ENCODE data around the gene PMS2. TPM values are rescaled to one million over a fixed set of nuclear protein-coding genes. Genes with fewer than 3 reads are reported as not detected.
"Not testable (repeated sequence)": the region's sequence is repeated elsewhere in the genome, so short reads cannot be mapped to it uniquely, and the experiment has no call there.

Gene PMS2
- total RNA-seq, 1 donor from 2014 or later = 5.6 TPM

DNA sequence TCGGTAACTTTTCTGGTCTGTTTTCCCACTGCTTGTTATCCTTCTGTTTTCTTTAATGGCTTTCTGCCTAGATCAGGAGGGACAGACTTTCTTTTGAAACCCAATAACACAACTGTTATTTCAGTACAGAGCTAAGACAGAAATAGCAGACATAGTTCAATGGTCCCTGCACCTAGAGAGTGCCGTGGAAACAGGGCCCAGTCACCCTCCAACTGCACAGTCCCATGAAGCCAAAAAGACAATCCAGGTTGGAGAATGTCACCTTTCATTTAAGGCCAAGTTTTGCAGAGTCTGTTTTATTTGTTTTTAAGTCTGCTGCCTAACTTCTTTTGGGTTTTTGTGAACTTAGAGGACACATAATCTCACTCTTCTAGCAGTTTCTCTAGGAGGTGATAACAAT, 2.7 kb upstream of the PMS2 start:
- H3K36me3 ChIP-seq = peaks cover 19% of the 10 kb centered on the region
- peaks cover 82% of the 10 kb centered on the region for H3K4me1 ChIP-seq
- DNase-seq = no peak
- no peaks in the 10 kb centered on the region for H3K9me3 ChIP-seq (replicated peaks)
- peak overlapping the region; percentile 99 for H3K27ac ChIP-seq (replicated peaks)
- intact Hi-C loops (cut with micrococcal nuclease) = no loop called here
- no peaks in the 10 kb centered on the region for H3K27me3 ChIP-seq (ENCODE audit: low read depth)
- TF ChIP-seq, protein P1, sequence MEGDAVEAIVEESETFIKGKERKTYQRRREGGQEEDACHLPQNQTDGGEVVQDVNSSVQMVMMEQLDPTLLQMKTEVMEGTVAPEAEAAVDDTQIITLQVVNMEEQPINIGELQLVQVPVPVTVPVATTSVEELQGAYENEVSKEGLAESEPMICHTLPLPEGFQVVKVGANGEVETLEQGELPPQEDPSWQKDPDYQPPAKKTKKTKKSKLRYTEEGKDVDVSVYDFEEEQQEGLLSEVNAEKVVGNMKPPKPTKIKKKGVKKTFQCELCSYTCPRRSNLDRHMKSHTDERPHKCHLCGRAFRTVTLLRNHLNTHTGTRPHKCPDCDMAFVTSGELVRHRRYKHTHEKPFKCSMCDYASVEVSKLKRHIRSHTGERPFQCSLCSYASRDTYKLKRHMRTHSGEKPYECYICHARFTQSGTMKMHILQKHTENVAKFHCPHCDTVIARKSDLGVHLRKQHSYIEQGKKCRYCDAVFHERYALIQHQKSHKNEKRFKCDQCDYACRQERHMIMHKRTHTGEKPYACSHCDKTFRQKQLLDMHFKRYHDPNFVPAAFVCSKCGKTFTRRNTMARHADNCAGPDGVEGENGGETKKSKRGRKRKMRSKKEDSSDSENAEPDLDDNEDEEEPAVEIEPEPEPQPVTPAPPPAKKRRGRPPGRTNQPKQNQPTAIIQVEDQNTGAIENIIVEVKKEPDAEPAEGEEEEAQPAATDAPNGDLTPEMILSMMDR (IDR thresholded peaks at IDR 0.05; ENCODE audit: borderline replicate concordance) = no peak
- H3K4me3 ChIP-seq = no peak overlapping the region

DNA sequence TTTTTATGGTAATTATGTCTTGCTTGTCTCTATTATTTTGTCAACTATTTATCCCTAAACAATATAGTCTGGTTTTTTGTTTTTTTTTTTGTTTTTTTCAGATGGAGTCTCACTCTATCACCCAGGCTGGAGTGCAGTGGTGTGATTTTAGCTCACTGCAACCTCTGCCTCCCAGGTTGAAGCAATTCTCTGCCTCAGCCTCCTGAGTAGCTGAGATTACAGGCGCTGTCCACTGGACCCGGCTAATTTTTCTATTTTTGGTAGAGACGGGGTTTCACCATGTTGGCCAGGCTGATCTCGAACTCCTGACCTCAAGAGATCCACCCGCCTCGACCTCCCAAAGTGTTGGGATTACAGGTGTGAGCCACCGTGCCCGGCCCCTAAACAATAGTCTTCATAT, 1.5 kb upstream of the PMS2 start:
- H3K27me3 ChIP-seq (ENCODE audit: low read depth); intact Hi-C loops (cut with micrococcal nuclease); H3K9me3 ChIP-seq (replicated peaks); H3K36me3 ChIP-seq; DNase-seq: not testable (repeated sequence)
- peaks cover 71% of the 10 kb centered on the region for H3K4me1 ChIP-seq
- peak overlapping the region; percentile 99 for H3K27ac ChIP-seq (replicated peaks)
- H3K4me3 ChIP-seq = peak overlapping the region; percentile 83

DNA sequence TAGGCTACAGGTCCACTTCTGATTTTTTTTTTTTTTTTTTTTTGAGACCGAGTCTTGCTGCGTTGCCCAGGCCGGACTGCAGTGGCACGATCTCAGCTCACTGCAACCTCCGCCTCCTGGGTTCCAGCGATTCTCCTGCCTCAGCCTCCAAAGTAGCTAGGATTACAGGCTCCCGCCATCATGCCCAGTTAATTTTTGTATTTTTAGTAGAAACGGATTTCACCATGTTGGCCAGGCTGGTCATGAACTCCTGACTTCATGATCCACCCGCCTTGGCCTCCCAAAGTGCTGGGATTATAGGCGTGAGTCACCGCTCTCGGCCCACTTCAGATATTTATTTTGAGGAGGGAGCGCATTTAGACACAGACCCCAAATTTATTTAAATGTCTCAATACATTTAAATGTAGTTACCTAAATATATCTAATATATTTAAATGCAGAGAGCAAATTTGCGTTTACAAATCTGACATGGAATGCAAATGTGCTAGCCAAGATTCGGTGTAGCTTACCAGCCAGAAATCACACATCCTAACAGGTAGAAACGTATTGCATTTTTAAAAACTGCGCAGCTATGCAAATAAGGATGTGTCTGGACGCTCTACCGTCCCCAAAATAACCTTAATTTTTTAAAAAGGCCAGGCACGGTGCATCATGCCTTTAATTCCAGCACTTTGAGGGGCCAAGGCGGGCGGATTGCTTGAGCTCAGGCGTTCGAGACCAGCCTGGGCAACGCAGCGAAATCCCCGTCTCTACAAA, 836 bp downstream of the PMS2 start:
- H3K4me3 ChIP-seq = peak overlapping the region; percentile 83
- H3K27me3 ChIP-seq (ENCODE audit: low read depth); DNase-seq; H3K9me3 ChIP-seq (replicated peaks); intact Hi-C loops (cut with micrococcal nuclease): not testable (repeated sequence)
- H3K27ac ChIP-seq (replicated peaks) = peak overlapping the region; percentile 99
- H3K4me1 ChIP-seq = peaks cover 55% of the 10 kb centered on the region
- peaks cover 16% of the 10 kb centered on the region for H3K36me3 ChIP-seq

DNA sequence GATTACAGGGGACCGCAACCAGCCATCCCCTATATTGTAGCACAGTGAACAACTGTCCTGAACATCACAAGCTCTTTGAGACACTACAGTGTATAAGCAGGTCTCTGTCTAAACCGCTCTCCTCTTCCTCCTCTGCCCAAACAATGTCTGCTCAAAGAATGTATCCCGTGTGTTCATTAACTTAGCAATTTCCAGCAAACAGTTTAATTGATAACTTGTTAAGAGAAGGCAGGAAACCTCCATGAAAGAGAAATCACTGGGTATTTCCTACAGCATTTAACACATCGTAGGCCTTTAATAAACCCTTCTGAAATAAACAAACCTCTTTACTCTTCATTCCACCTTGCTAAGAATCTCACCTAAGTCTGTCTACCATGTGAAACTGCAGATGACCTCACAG, 1.5 kb downstream of the PMS2 start:
- no peaks in the 10 kb centered on the region for H3K27me3 ChIP-seq (ENCODE audit: low read depth)
- H3K4me3 ChIP-seq = no peak overlapping the region
- H3K9me3 ChIP-seq (replicated peaks) = no peaks in the 10 kb centered on the region
- intact Hi-C loops (cut with micrococcal nuclease) = no loop called here
- TF ChIP-seq, protein P1 (IDR thresholded peaks at IDR 0.05; ENCODE audit: borderline replicate concordance) = no peak
- no peak for DNase-seq
- no peak overlapping the region for H3K27ac ChIP-seq (replicated peaks)
- H3K4me1 ChIP-seq = peaks cover 49% of the 10 kb centered on the region
- peaks cover 22% of the 10 kb centered on the region for H3K36me3 ChIP-seq

DNA sequence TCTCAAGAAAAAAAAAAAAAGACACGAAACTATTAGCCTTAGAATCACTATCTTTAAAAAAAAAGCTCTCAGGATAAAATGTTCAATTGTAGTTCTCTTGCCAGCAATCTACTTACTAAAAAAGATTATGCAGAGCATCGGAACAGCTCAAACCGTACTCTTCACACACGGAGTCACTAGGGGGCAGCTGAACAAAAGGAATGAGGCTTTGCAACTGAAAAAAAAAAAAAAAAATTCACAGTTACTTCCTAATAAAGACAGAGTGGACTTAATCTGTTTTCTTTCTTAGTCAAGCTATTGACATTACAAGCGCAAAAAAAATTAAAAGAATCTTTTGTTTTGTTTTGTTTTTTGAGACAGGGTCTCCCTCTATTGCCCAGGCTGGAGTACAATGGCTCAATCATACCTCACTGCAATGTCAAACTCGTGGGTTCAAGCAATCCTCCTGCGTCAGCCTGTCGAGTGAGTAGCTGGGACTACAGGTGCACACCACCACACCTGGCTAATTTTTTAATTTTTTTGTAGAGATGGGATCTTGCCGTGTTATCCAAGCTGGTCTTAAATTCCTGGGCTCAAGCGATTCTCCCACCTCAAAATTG, 11.5 kb downstream of the PMS2 start:
- H3K4me1 ChIP-seq = no peaks in the 10 kb centered on the region
- no peak overlapping the region for H3K4me3 ChIP-seq
- H3K36me3 ChIP-seq = peaks cover 83% of the 10 kb centered on the region
- H3K27me3 ChIP-seq (ENCODE audit: low read depth) = no peaks in the 10 kb centered on the region
- H3K9me3 ChIP-seq (replicated peaks) = no peaks in the 10 kb centered on the region
- TF ChIP-seq, protein P1 (IDR thresholded peaks at IDR 0.05; ENCODE audit: borderline replicate concordance) = peak; percentile 76
- peak overlapping the region; percentile 2 for H3K27ac ChIP-seq (replicated peaks)
- DNase-seq = peak; percentile 20
- intact Hi-C loops (cut with micrococcal nuclease) = no loop called here

DNA sequence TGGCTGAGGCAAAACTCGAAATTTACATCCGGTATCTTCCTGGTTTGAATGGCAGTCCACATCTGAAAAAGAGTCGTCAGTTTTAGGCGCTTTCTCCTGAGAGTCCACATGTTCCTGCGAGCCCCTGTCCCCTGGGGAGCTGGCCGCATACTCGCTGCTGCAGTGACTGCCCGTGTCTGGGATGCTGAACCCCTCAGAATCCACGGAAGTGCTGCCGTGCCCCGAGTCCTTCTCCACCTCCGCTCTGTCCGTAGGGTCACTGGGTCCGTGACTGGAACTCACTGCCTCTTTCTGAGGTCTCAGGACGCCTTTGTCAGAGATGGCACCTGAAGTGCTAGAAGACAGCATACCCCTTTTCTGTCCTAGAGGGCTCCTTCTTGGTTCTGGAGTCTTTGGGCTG, 21.8 kb downstream of the PMS2 start:
- peaks cover 60% of the 10 kb centered on the region for H3K36me3 ChIP-seq

DNA sequence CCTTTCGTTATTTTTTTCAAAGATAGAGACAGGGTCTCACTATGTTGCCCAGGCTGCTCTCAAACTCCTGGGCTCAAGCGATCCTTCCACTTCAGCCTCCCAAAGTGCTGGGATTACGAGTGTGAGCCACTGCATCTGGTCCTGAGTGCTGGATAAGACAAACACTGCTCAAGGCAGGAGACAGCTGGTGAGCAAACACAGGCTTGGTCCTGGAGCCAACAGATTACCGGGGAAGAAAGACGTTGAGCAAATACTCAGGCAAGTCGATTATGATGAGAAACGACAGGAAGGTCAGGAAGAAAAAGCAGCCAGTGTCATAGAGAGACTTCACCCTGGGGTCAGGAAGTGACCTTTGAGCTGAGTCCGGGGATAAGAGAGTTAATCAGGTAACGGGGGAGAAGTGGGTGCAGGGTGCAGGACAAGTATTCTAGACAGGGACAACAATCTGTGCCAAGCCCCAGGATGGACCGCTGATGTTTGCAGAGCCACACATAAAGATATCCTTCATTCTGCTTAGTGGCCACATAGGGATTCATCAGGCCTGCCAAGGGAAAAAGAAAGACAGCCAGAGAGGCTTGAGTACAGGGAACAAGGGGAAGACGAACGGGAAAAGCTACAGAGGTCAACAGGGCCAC, 29.1 kb downstream of the PMS2 start:
- H3K4me3 ChIP-seq; H3K36me3 ChIP-seq; intact Hi-C loops (cut with micrococcal nuclease); DNase-seq; H3K27me3 ChIP-seq (ENCODE audit: low read depth); H3K4me1 ChIP-seq; H3K9me3 ChIP-seq (replicated peaks); H3K27ac ChIP-seq (replicated peaks): not testable (repeated sequence)

More for the DNA sequence above, 21.8 kb downstream of the PMS2 start:
- H3K4me1 ChIP-seq; DNase-seq; intact Hi-C loops (cut with micrococcal nuclease); H3K27ac ChIP-seq (replicated peaks); H3K27me3 ChIP-seq (ENCODE audit: low read depth); H3K4me3 ChIP-seq; H3K9me3 ChIP-seq (replicated peaks): not testable (repeated sequence)

DNA sequence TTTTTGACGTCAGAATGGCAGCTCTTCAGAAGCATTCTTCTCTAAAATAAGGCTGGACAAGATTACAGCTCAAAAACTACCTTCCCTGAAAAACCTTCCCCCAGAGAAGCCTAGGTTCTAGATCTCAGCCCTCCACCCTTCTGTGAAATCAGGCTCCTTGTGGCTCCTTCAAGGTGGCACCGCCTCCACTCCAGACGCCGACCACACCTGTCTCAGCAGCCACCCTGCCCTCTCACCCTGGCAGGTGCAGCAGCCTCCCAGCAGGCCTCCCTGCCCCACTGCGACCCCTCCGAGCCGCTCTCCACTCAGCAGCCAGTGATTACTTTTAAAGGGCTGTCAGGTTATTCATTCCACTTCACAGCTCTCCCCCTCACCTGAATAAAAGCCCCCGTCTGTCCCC, 35.3 kb downstream of the PMS2 start:
- H3K36me3 ChIP-seq; H3K4me1 ChIP-seq; H3K27me3 ChIP-seq (ENCODE audit: low read depth); H3K4me3 ChIP-seq; DNase-seq; H3K27ac ChIP-seq (replicated peaks); intact Hi-C loops (cut with micrococcal nuclease); H3K9me3 ChIP-seq (replicated peaks): not testable (repeated sequence)

DNA sequence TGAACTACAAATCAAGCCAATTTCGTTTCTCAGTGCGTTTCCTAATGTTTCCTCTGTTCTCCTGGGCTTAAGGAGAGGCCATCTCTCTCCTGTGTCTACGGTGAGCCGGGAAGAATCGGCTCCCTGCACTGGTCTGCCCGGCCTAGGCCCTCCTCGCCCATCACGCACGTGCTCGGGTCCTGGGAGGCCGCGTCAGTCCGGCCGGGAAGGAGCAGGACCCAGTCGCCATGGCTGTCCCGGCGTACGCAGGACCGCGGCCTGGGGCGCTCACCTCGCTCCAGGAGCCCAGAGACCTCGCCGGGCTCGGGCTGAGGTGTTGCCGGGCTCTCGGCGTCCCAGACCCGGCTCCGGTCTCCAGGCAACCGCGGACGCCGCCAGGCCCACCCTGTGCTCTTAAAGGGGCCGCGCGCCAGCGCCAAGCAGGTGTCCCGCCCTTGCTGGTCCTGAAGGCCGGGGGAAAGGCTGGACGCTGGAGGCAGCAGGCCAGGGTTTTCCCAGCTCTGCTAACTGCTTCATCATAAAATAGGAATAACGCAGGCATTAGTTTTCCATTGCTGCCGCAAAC, 38.4 kb downstream of the PMS2 start, which contains the start of gene RSPH10B:
Gene RSPH10B, minus strand, starts transcription at position 343 of the 565 bp plus-strand sequence. CDS start 3,573 bp downstream, outside the sequence.
- H3K4me3 ChIP-seq; H3K27ac ChIP-seq (replicated peaks); H3K4me1 ChIP-seq; H3K9me3 ChIP-seq (replicated peaks); H3K36me3 ChIP-seq; intact Hi-C loops (cut with micrococcal nuclease); H3K27me3 ChIP-seq (ENCODE audit: low read depth); DNase-seq: not testable (repeated sequence)

DNA sequence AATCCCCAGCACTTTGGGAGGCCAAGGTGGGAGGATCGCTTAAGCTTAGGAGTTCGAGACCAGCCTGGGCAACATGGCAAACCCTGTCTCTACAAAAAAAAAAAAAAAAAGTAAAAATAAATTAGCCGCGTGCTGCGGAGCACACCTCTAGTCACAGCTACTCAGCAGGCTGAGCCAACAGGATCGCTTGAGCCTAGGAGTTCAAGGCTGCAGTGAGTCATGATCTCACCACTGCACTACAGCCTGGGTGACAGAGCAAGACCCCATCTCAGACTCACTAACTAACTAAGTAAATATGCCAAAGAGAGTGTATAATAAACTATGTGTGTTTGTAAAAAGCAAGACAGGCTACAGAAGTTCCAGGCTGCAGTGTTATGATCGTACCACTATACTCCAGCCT, 45.0 kb downstream of the PMS2 start:
- H3K9me3 ChIP-seq (replicated peaks); H3K27me3 ChIP-seq (ENCODE audit: low read depth); DNase-seq; H3K36me3 ChIP-seq; intact Hi-C loops (cut with micrococcal nuclease); H3K27ac ChIP-seq (replicated peaks); H3K4me3 ChIP-seq; H3K4me1 ChIP-seq: not testable (repeated sequence)
